ENCODE data around the gene TMEM9. TPM values are rescaled to one million over a fixed set of nuclear protein-coding genes. Genes with fewer than 3 reads are reported as not detected.

Gene TMEM9
- total and polyA plus RNA-seq, 2 of the 8 experiments (the other 6 are each of a cell fraction or from before 2014, with no cell fraction given), result 79.9 to 181 TPM

- no peak overlapping the region for H3K27ac ChIP-seq (ENCODE audit: low read depth, low read length)
- H4K8ac ChIP-seq (ENCODE audit: extremely low read depth, insufficient read depth, low read length), result no peak overlapping the region
- H3K9me3 ChIP-seq (ENCODE audit: insufficient read depth in 2 of 2, low read depth in 1 of 2, low read length in 1 of 2), result no peaks in the 10 kb centered on the region; a peak in 1 of 4 replicates
- H2AK5ac ChIP-seq (ENCODE audit: low read depth, low read length), result no peak overlapping the region
- H3K36me3 ChIP-seq (ENCODE audit: control insufficient read depth in 2 of 4, insufficient read depth in 4 of 4, low read length in 3 of 4), result no peaks in the 10 kb centered on the region
- no peak overlapping the region for H2BK15ac ChIP-seq (ENCODE audit: low read length)
- H3K4me2 ChIP-seq (ENCODE audit: insufficient read depth in 1 of 2, low read depth in 2 of 2, low read length in 2 of 2), result no peak overlapping the region
- H3K4me1 ChIP-seq (replicated peaks in 1 of 4; ENCODE audit: control insufficient read depth in 3 of 4, insufficient read depth in 4 of 4, low read length in 3 of 4), result peaks cover 0 to 9% (median 3%) of the 10 kb centered on the region in 4 experiments; a peak in 3 of 7 replicates
- 91% methylated on average over 1 of the region's 3 CpGs; no CpG with 5 or more reads in 1 of the 2 experiments for WGBS, 2 experiments (ENCODE audit: extremely low coverage in 1 of 2, insufficient coverage in 1 of 2, insufficient read length in 1 of 2, insufficient replicate concordance in 2 of 2, low coverage in 1 of 2, low lambda C conversion rate in 2 of 2, missing lambda C conversion rate in 1 of 2)
- H3K23ac ChIP-seq (ENCODE audit: insufficient read length), result no peak overlapping the region
- H3K4ac ChIP-seq (replicated peaks; ENCODE audit: insufficient read length, low read depth, low read length), result no peak overlapping the region
- no peak overlapping the region for H4K5ac ChIP-seq (ENCODE audit: insufficient read length, low read depth, low read length)
- H2BK5ac ChIP-seq (ENCODE audit: low read depth, low read length), result no peak overlapping the region
- no peak overlapping the region for H3K4me3 ChIP-seq (ENCODE audit: extremely low read depth in 1 of 4, insufficient read depth in 2 of 4, low read depth in 3 of 4, low read length in 4 of 4)
- no peaks in the 10 kb centered on the region for H3K79me1 ChIP-seq (ENCODE audit: low read depth, low read length)
- H2BK20ac ChIP-seq (ENCODE audit: low read length), result no peak overlapping the region
- no peak overlapping the region for H2BK120ac ChIP-seq (replicated peaks; ENCODE audit: low read depth, low read length)
- no peak overlapping the region for H2BK12ac ChIP-seq (ENCODE audit: low read depth, low read length)
- DNase-seq (ENCODE audit: low read depth in 1 of 2, low spot score in 2 of 2) (no peak), FAIRE-seq (no peak)
- no peak overlapping the region for H3K18ac ChIP-seq (ENCODE audit: extremely low read depth, low read length)
- no peak overlapping the region for H2AFZ ChIP-seq (ENCODE audit: low read length)
- no peak overlapping the region for H3K9ac ChIP-seq (replicated peaks in 1 of 4; ENCODE audit: extremely low read depth in 1 of 4, low read depth in 3 of 4, low read length in 3 of 4)
- no peaks in the 10 kb centered on the region for H3K79me2 ChIP-seq (ENCODE audit: control insufficient read depth in 1 of 2, insufficient read depth in 2 of 2, low read length in 2 of 2)
- ChIA-PET POLR2A (ENCODE audit: partially characterized antibody) (interaction anchor here (0.6 kb wide), 1 partner anchor 378 kb away, joined by 3 read pairs; no protein-coding TSS in a partner anchor), CTCF (ENCODE audit: partially characterized antibody) (interaction anchor here (0.7 to 16.3 kb wide), 7 partner anchors 8 to 139 kb away, joined by 3 to 343 read pairs (median 6); no protein-coding TSS in a partner anchor)
- no peak overlapping the region for H3K14ac ChIP-seq (ENCODE audit: insufficient read length)
- TF ChIP-seq BACH1 (IDR thresholded peaks at IDR 0.05; ENCODE audit: low read length), result no peak
- TF ChIP-seq JUN (IDR thresholded peaks at IDR 0.05; ENCODE audit: low read depth, low read length), result no peak
- no peak for TF ChIP-seq SAP30 (IDR thresholded peaks at IDR 0.05; ENCODE audit: insufficient read depth, insufficient replicate concordance, low read length)
- TF ChIP-seq CHD2 (IDR thresholded peaks at IDR 0.05; ENCODE audit: low read length), result no peak
- H4K20me1 ChIP-seq (replicated peaks in 1 of 2; ENCODE audit: control insufficient read depth in 1 of 2, insufficient read depth in 2 of 2, low read length in 2 of 2), result no peaks in the 10 kb centered on the region
- H4K91ac ChIP-seq (replicated peaks; ENCODE audit: insufficient read length, low read length), result no peak overlapping the region
- H3K27me3 ChIP-seq (replicated peaks in 1 of 4; ENCODE audit: control insufficient read depth in 3 of 4, extremely low read depth in 1 of 4, insufficient read depth in 3 of 4, low read length in 3 of 4), result peaks cover 9 to 25% (median 21%) of the 10 kb centered on the region in 4 experiments
- H3K56ac ChIP-seq (replicated peaks; ENCODE audit: insufficient read length, low read depth, low read length), result no peak overlapping the region
- H3K23me2 ChIP-seq (ENCODE audit: low read depth, low read length), result peaks cover 7% of the 10 kb centered on the region; the same call in 1 of the 2 replicates
Measured at GRCh38 chr1:201111672-201112071, 42.6 kb downstream of the TMEM9 start.
